SK-N-SH (cell line): ENCODE data around the gene SRM. TPM values are rescaled to one million over a fixed set of nuclear protein-coding genes. Genes with fewer than 3 reads are reported as not detected.
"Not testable (repeated sequence)": the region's sequence is repeated elsewhere in the genome, so short reads cannot be mapped to it uniquely, and the experiment has no call there.

Experiments used
- CTCF ChIA-PET: fragments of 300-600, 350-600 bp; formaldehyde crosslinking; extraction: SDS; loops from one replicate; lab custom pipeline; 2021; lab: Yijun Ruan, JAX
- POLR2A ChIA-PET: fragments of 350-600 bp; sonication (Branson Sonifier 250); formaldehyde crosslinking; extraction: SDS; loops from one replicate; lab custom pipeline; 2020; ENCODE audit warnings: antibody characterized with exemption, inconsistent platforms; lab: Yijun Ruan, JAX
- DNase-seq: peaks from one replicate; pipeline ENCODE4 v3.0.0; 2012
- H2AFZ ChIP-seq: fragments of 200-600 bp; sonication (generic); 2 replicates; pipeline ENCODE4 v1.8.1; 2016; ENCODE audit warnings: antibody characterized with exemption, mild to moderate bottlenecking, low read depth
- H3F3A ChIP-seq: fragments of 200-600 bp; sonication (generic); replicated peaks from 2 replicates; pipeline ENCODE3; 2016; ENCODE audit warnings: antibody characterized with exemption, mild to moderate bottlenecking; ENCODE audit not compliant: insufficient read depth
- H3K27ac ChIP-seq, 2 experiments: fragments of 200-500 bp in 1 of 2; fragments of 200-600 bp in 1 of 2; sonication (Bioruptor generic) in 1 of 2; sonication (generic), shearing (Covaris generic) in 1 of 2; 2 replicates each; pipeline versions ENCODE4 v1.5.1 to v1.6.1; 2014 to 2016; ENCODE audit warnings: low read depth in 2 of 2, inconsistent platforms in 1 of 2, low read length in 1 of 2, mild to moderate bottlenecking in 1 of 2, mixed read lengths in 1 of 2
- H3K27me3 ChIP-seq: fragments of 200-600 bp; sonication (generic), shearing (Covaris generic); 2 replicates; pipeline ENCODE4 v1.6.1; 2016; ENCODE audit warnings: mixed run types; ENCODE audit not compliant: insufficient read depth
- H3K36me3 ChIP-seq, 2 experiments: fragments of 200-500 bp in 1 of 2; fragments of 200-600 bp in 1 of 2; sonication (Bioruptor generic) in 1 of 2; sonication (generic) in 1 of 2; replicated peaks in 1 of 2; 2 replicates each; pipeline versions ENCODE3 to v1.5.1; 2014 to 2016; ENCODE audit warnings: low read length in 1 of 2, mild to moderate bottlenecking in 1 of 2; ENCODE audit not compliant: insufficient read depth in 2 of 2, control insufficient read depth in 1 of 2
- H3K4me1 ChIP-seq, 2 experiments: fragments of 200-500 bp in 1 of 2; fragments of 200-600 bp in 1 of 2; sonication (Bioruptor generic) in 1 of 2; sonication (generic), shearing (Covaris generic) in 1 of 2; 2 replicates each; pipeline versions ENCODE4 v1.5.1 to v1.6.1; 2014 to 2016; ENCODE audit warnings: low read depth in 1 of 2, low read length in 1 of 2, mixed run types in 1 of 2; ENCODE audit not compliant: insufficient read depth in 2 of 2, control insufficient read depth in 1 of 2
- H3K4me2 ChIP-seq: fragments of 200-600 bp; sonication (generic), shearing (Covaris generic); 2 replicates; pipeline ENCODE4 v1.6.1; 2017; ENCODE audit warnings: mixed run types
- H3K4me3 ChIP-seq, 2 experiments: fragments of 200-500 bp in 1 of 2; fragments of 200-600 bp in 1 of 2; sonication (Bioruptor generic) in 1 of 2; sonication (generic), shearing (Covaris generic) in 1 of 2; 2 replicates each; pipeline versions ENCODE4 v1.5.1 to v1.8.1; 2014 to 2016; ENCODE audit warnings: low read depth in 2 of 2, inconsistent platforms in 1 of 2, low read length in 1 of 2, mild to moderate bottlenecking in 1 of 2, mixed read lengths in 1 of 2, moderate library complexity in 1 of 2
- H3K79me2 ChIP-seq: fragments of 200-600 bp; sonication (generic); 2 replicates; pipeline ENCODE4 v1.8.1; 2017; ENCODE audit warnings: mild to moderate bottlenecking; ENCODE audit not compliant: insufficient read depth
- H3K9ac ChIP-seq: fragments of 200-600 bp; sonication (generic); 2 replicates; pipeline ENCODE4 v1.6.1; 2017; ENCODE audit warnings: mixed run types
- H3K9me2 ChIP-seq: fragments of 200-600 bp; sonication (generic); 2 replicates; pipeline ENCODE4 v1.6.1; 2017; ENCODE audit warnings: mixed run types
- H3K9me3 ChIP-seq: fragments of 200-600 bp; sonication (generic); 2 replicates; pipeline ENCODE4 v1.6.1; 2017; ENCODE audit warnings: mixed run types, mild to moderate bottlenecking, moderate library complexity
- H4K20me1 ChIP-seq: fragments of 200-600 bp; sonication (generic); 2 replicates; pipeline ENCODE4 v1.6.1; 2017; ENCODE audit warnings: mild to moderate bottlenecking, mixed run types; ENCODE audit not compliant: insufficient read depth
- FOXJ3 ChIP-seq: sonication (generic); formaldehyde crosslinking; IDR thresholded peaks from 2 replicates; pipeline ENCODE4 v1.5.1; 2020; ENCODE audit warnings: mild to moderate bottlenecking, missing genetic modification reagents
- GABPA ChIP-seq: IDR thresholded peaks from 2 replicates; pipeline ENCODE4 v1.4.0; 2012; ENCODE audit warnings: low read depth, mild to moderate bottlenecking
- JUND ChIP-seq: IDR thresholded peaks from 2 replicates; pipeline ENCODE4 v1.4.0; 2012
- MEF2A ChIP-seq: IDR thresholded peaks from 2 replicates; pipeline ENCODE4 v1.4.0; 2012; ENCODE audit warnings: low read depth, borderline replicate concordance
- MXI1 ChIP-seq: IDR thresholded peaks from 2 replicates; pipeline ENCODE4 v1.6.1; 2012; ENCODE audit warnings: mild to moderate bottlenecking, low read depth, low read length, improper control_type of control experiment
- NRF1 ChIP-seq: IDR thresholded peaks from 2 replicates; pipeline ENCODE4 v1.6.1; 2012; ENCODE audit warnings: low read depth, mild to moderate bottlenecking, low read length
- PBX3 ChIP-seq: IDR thresholded peaks from 2 replicates; pipeline ENCODE4; 2012
- RAD21 ChIP-seq: IDR thresholded peaks from 2 replicates; pipeline ENCODE4 v1.6.1; 2012; ENCODE audit warnings: mild to moderate bottlenecking, low read length
- RXRA ChIP-seq: IDR thresholded peaks from 2 replicates; pipeline ENCODE4 v1.4.0; 2012; ENCODE audit warnings: low read depth, mild to moderate bottlenecking, borderline replicate concordance
- SIN3A ChIP-seq: IDR thresholded peaks from 2 replicates; pipeline ENCODE4 v1.6.1; 2012; ENCODE audit warnings: low read depth, mild to moderate bottlenecking, low read length, moderate library complexity, borderline replicate concordance
- SMC3 ChIP-seq: IDR thresholded peaks from 2 replicates; pipeline ENCODE4 v1.6.1; 2012; ENCODE audit warnings: low read depth, low read length, improper control_type of control experiment
- TAF1 ChIP-seq: IDR thresholded peaks from 2 replicates; pipeline ENCODE4 v1.6.1; 2012; ENCODE audit warnings: low read depth, mild to moderate bottlenecking, low read length, moderate library complexity, borderline replicate concordance
- TCF12 ChIP-seq: IDR thresholded peaks from 2 replicates; pipeline ENCODE4 v1.4.0; 2012
- TEAD4 ChIP-seq: IDR thresholded peaks from 2 replicates; pipeline ENCODE4 v1.4.0; 2012; ENCODE audit warnings: mild to moderate bottlenecking, borderline replicate concordance; ENCODE audit not compliant: insufficient read depth
- WGBS: methylation state at CpG from one replicate; pipeline ENCODE4 v1.1.6; 2017; ENCODE audit warnings: low lambda C conversion rate; 5-methylcytosine and 5-hydroxymethylcytosine counted together
- polyA plus RNA-seq, 3 experiments: library from polyadenylated mRNA; depleted of rRNA; stranded (reverse); fragments of >200 nt; gene quantifications; 2 replicates each; pipeline ENCODE4 v1.2.3, GENCODE V29; 2012
- TF ChIP-seq, protein P1 (sequence below): IDR thresholded peaks from 2 replicates; pipeline ENCODE4 v1.4.0; 2012; ENCODE audit warnings: low read depth

SRM gene
- polyA plus RNA-seq, 1 of the 3 experiments (the other 2 are of a cell fraction) = 105 TPM

DNA sequence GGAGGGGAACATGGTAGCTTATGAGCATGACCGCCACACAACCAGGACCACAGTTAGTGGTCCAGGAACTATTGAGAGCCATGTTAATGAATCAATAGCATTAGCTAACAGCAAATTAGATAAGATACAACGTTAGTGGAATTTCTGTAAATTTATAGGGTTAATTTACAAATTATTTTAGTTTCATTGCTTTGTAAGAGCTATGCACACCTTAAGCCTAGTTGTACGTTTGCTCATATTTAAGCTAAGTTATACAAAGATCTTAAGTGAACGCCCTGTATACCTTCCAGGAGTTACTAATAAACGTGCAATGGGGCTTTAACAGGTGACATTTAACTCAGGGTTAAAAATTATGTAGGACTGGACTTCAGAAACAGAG is 39.1 kb upstream of the SRM start:
- Histone ChIP-seq H4K20me1 (no peaks in the 10 kb centered on the region), H3K27ac (peak overlapping the region; percentile 56 to 59; a peak in 2 of 4 replicates)
- 19% methylated on average over 5 of the region's 5 CpGs for WGBS
- no peak for TF ChIP-seq RXRA
- no peak for TF ChIP-seq JUND
- TF ChIP-seq TAF1 = no peak
- TF ChIP-seq TEAD4 = no peak
- TF ChIP-seq, protein P1, sequence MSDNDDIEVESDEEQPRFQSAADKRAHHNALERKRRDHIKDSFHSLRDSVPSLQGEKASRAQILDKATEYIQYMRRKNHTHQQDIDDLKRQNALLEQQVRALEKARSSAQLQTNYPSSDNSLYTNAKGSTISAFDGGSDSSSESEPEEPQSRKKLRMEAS = no peak
- no peak for TF ChIP-seq RAD21
- no peak for TF ChIP-seq NRF1
- TF ChIP-seq PBX3 = no peak
- no peak for TF ChIP-seq GABPA
- no peak for TF ChIP-seq MXI1
- TF ChIP-seq SIN3A = no peak
- TF ChIP-seq FOXJ3 = no peak
- TF ChIP-seq MEF2A = no peak
- no peak for TF ChIP-seq SMC3
- TF ChIP-seq TCF12 = no peak
- TF ChIP-seq, all 33 proteins: peak for 0
- Histone ChIP-seq H3K4me2 (peak overlapping the region; percentile 78), H3K4me1 (peaks cover 6 to 7% of the 10 kb centered on the region in 2 experiments; a peak in 3 of 4 replicates), H3K9me2 (no peaks in the 10 kb centered on the region), H3K9me3 (no peaks in the 10 kb centered on the region), H3K9ac (peak overlapping the region; percentile 94), H3K36me3 (peaks cover 3 to 38% of the 10 kb centered on the region in 2 experiments), H2AFZ (peak overlapping the region; percentile 93), H3K27me3 (no peaks in the 10 kb centered on the region), H3K4me3 (peak overlapping the region; percentile 81 to 90), H3K79me2 (peaks cover 40% of the 10 kb centered on the region), H3F3A (no peaks in the 10 kb centered on the region)
- ChIA-PET CTCF (interaction anchor here (1.0 to 2.9 kb wide), 6 partner anchors 9 to 61 kb away, joined by 3 to 20 read pairs (median 4); no protein-coding TSS in a partner anchor), POLR2A (interaction anchor here (0.8 to 1.3 kb wide), 4 partner anchors 10 to 555 kb away, joined by 3 to 4 read pairs (median 3); partner anchors contain the start of gene FBXO2)
- no peak for DNase-seq

DNA sequence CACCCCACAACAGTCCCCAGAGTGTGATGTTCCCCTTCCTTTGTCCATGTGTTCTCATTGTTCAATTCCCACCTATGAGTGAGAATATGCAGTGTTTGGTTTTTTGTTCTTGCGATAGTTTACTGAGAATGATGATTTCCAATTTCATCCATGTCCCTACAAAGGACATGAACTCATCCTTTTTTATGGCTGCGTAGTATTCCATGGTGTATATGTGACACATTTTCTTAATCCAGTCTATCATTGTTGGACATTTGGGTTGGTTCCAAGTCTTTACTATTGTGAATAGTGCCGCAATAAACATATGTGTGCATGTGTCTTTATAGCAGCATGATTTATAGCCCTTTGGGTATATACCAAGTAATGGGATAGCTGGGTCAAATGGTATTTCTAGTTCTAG is 24.0 kb upstream of the SRM start:
- Histone ChIP-seq H3K36me3 (peaks cover 39 to 46% of the 10 kb centered on the region in 2 experiments), H3F3A (peaks cover 11% of the 10 kb centered on the region)
- H2AFZ ChIP-seq, H3K9ac ChIP-seq, H3K4me1 ChIP-seq, POLR2A ChIA-PET, H3K27ac ChIP-seq, H3K79me2 ChIP-seq, H3K4me3 ChIP-seq, H3K9me3 ChIP-seq, H3K27me3 ChIP-seq, H3K9me2 ChIP-seq, DNase-seq, H3K4me2 ChIP-seq, H4K20me1 ChIP-seq, CTCF ChIA-PET: not testable (repeated sequence)
- WGBS = 98% methylated on average over 3 of the region's 3 CpGs
